ENCODE measurements around the gene BCL2L1. TPM values are rescaled to one million over a fixed set of nuclear protein-coding genes. Genes with fewer than 3 reads are reported as not detected.
A peak's percentile ranks its signal among the peaks of the same experiment; 100 is the strongest.

The BCL2L1 gene
- total and polyA plus RNA-seq, 2 experiments from 2014 or later = 56.3 to 83.8 TPM

GRCh38 chr20:31713312-31714273 lies 9.1 kb downstream of the BCL2L1 start:
- Histone ChIP-seq H3K79me2 (ENCODE audit: insufficient read depth) (peaks cover 91% of the 10 kb centered on the region), H3K27me3 (replicated peaks; ENCODE audit: insufficient read depth) (no peaks in the 10 kb centered on the region), H3K27ac (peak overlapping the region; percentile 94), H3K9me2 (ENCODE audit: insufficient read depth) (no peaks in the 10 kb centered on the region), H3F3A (ENCODE audit: insufficient read depth) (peaks cover 44% of the 10 kb centered on the region), H3K4me3 (peak overlapping the region; percentile 69), H3K36me3 (ENCODE audit: low read depth) (peaks cover 5% of the 10 kb centered on the region; the same call in 1 of the 2 replicates), H3K4me2 (ENCODE audit: unreplicated experiment) (peak overlapping the region; percentile 87), H3K4me1 (ENCODE audit: insufficient read depth) (peaks cover 63% of the 10 kb centered on the region), H3K9ac (peak overlapping the region; percentile 75), H4K20me1 (ENCODE audit: insufficient read depth) (no peaks in the 10 kb centered on the region), H2AFZ (peak overlapping the region; percentile 34; the same call in 1 of the 2 replicates), H3K9me3 (ENCODE audit: low read depth) (no peaks in the 10 kb centered on the region)
- 22% methylated on average over 9 of the region's 9 CpGs for WGBS, 2 experiments (ENCODE audit: low coverage in 1 of 2, low lambda C conversion rate in 2 of 2, missing lambda C conversion rate in 2 of 2)
- in situ Hi-C loops (cut with MboI) = no loop called here
- DNase-seq = peak; percentile 95
- no peak for TF ChIP-seq EZH2 (IDR thresholded peaks at IDR 0.05; ENCODE audit: insufficient read depth, poor library complexity, severe bottlenecking)
- TF ChIP-seq EZH2phosphoT487 (IDR thresholded peaks at IDR 0.05; ENCODE audit: insufficient read depth, low read depth) = no peak

- no peaks in the 10 kb centered on the region for H3K9me2 ChIP-seq (ENCODE audit: insufficient read depth)
- peak; percentile 72 for DNase-seq
- peaks cover 5% of the 10 kb centered on the region; the same call in 1 of the 2 replicates for H3K36me3 ChIP-seq (ENCODE audit: low read depth)
- peaks cover 91% of the 10 kb centered on the region for H3K79me2 ChIP-seq (ENCODE audit: insufficient read depth)
- H3F3A ChIP-seq (ENCODE audit: insufficient read depth) = peaks cover 44% of the 10 kb centered on the region
- no peaks in the 10 kb centered on the region for H3K9me3 ChIP-seq (ENCODE audit: low read depth)
- peak overlapping the region; percentile 94 for H3K27ac ChIP-seq
- H3K4me1 ChIP-seq (ENCODE audit: insufficient read depth) = peaks cover 58% of the 10 kb centered on the region
- H3K4me2 ChIP-seq (ENCODE audit: unreplicated experiment) = peak overlapping the region; percentile 87
- TF ChIP-seq EZH2phosphoT487 (IDR thresholded peaks at IDR 0.05; ENCODE audit: insufficient read depth, low read depth) (no peak), EZH2 (IDR thresholded peaks at IDR 0.05; ENCODE audit: insufficient read depth, poor library complexity, severe bottlenecking) (no peak)
- no peaks in the 10 kb centered on the region for H3K27me3 ChIP-seq (replicated peaks; ENCODE audit: insufficient read depth)
- WGBS, 2 experiments (ENCODE audit: low coverage in 1 of 2, low lambda C conversion rate in 2 of 2, missing lambda C conversion rate in 2 of 2) = 5 to 6% methylated on average over 8 of the region's 8 CpGs
- peak overlapping the region; percentile 34; the same call in 1 of the 2 replicates for H2AFZ ChIP-seq
- H4K20me1 ChIP-seq (ENCODE audit: insufficient read depth) = no peaks in the 10 kb centered on the region
- in situ Hi-C loops (cut with MboI) = no loop called here
- H3K9ac ChIP-seq = peak overlapping the region; percentile 75
- peak overlapping the region; percentile 69 for H3K4me3 ChIP-seq
Measured at GRCh38 chr20:31712564-31713311, 9.9 kb downstream of the BCL2L1 start.

GRCh38 chr20:31712112-31712553 lies 10.5 kb downstream of the BCL2L1 start:
- no peaks in the 10 kb centered on the region for H3K9me3 ChIP-seq (ENCODE audit: low read depth)
- peak overlapping the region; percentile 94 for H3K27ac ChIP-seq
- peaks cover 91% of the 10 kb centered on the region for H3K79me2 ChIP-seq (ENCODE audit: insufficient read depth)
- H3K4me3 ChIP-seq = peak overlapping the region; percentile 69
- DNase-seq = no peak
- H2AFZ ChIP-seq = peak overlapping the region; percentile 14; the same call in 1 of the 2 replicates
- 78% methylated on average over 5 of the region's 5 CpGs for WGBS, 2 experiments (ENCODE audit: low coverage in 1 of 2, low lambda C conversion rate in 2 of 2, missing lambda C conversion rate in 2 of 2)
- peak overlapping the region; percentile 87 for H3K4me2 ChIP-seq (ENCODE audit: unreplicated experiment)
- peaks cover 9% of the 10 kb centered on the region for H3K36me3 ChIP-seq (ENCODE audit: low read depth)
- peaks cover 44% of the 10 kb centered on the region for H3F3A ChIP-seq (ENCODE audit: insufficient read depth)
- H3K9me2 ChIP-seq (ENCODE audit: insufficient read depth) = no peaks in the 10 kb centered on the region
- no peaks in the 10 kb centered on the region for H3K27me3 ChIP-seq (replicated peaks; ENCODE audit: insufficient read depth)
- in situ Hi-C loops (cut with MboI) = no loop called here
- peaks cover 52% of the 10 kb centered on the region for H3K4me1 ChIP-seq (ENCODE audit: insufficient read depth)
- H3K9ac ChIP-seq = peak overlapping the region; percentile 75
- H4K20me1 ChIP-seq (ENCODE audit: insufficient read depth) = no peaks in the 10 kb centered on the region
- TF ChIP-seq EZH2 (IDR thresholded peaks at IDR 0.05; ENCODE audit: insufficient read depth, poor library complexity, severe bottlenecking) (no peak), EZH2phosphoT487 (IDR thresholded peaks at IDR 0.05; ENCODE audit: insufficient read depth, low read depth) (no peak)
